Activated CD4-positive, CD25-positive, alpha-beta regulatory T cell treated with anti-CD3 and anti-CD28 coated beads, Interleukin-2, amount 50 U/mL, for 24 hours (primary cell): ENCODE data around the gene TMPRSS7.

ENCODE experiments used
- ATAC-seq, 2 donors: fragments of 150-1000 bp; cut with Tn5 transposase; one replicate each; pipeline ENCODE4 v1.10.0; 2021; ENCODE audit warnings: mild to moderate bottlenecking in 1 of 2, moderate library complexity in 1 of 2

Gene TMPRSS7

GRCh38 chr3:112101916-112102315, 67.4 kb downstream of the TMPRSS7 start:
- ATAC-seq: no peak

- ATAC-seq: no peak
These were observed 70.2 kb downstream of the TMPRSS7 start for GRCh38 chr3:112104774-112105173.

- ATAC-seq: no peak
These were observed 74.8 kb downstream of the TMPRSS7 start for GRCh38 chr3:112109322-112109721.

GRCh38 chr3:112111785-112112402, 77.4 kb downstream of the TMPRSS7 start:
- peak; percentile 81 to 88 for ATAC-seq

- ATAC-seq: no peak
These were observed 80.1 kb downstream of the TMPRSS7 start for GRCh38 chr3:112114576-112115160.

GRCh38 chr3:112115161-112115739, 80.7 kb downstream of the TMPRSS7 start:
- peak; percentile 30 to 36 for ATAC-seq

- ATAC-seq: no peak
These were observed 81.4 kb downstream of the TMPRSS7 start for GRCh38 chr3:112115806-112116383.

- ATAC-seq: no peak
These were observed 82.2 kb downstream of the TMPRSS7 start for GRCh38 chr3:112116748-112117186.

GRCh38 chr3:112117415-112117814, 82.9 kb downstream of the TMPRSS7 start:
- no peak for ATAC-seq

GRCh38 chr3:112117841-112118571, 83.5 kb downstream of the TMPRSS7 start:
- no peak for ATAC-seq

- ATAC-seq: no peak
These were observed 85.7 kb downstream of the TMPRSS7 start for GRCh38 chr3:112119962-112120836.

GRCh38 chr3:112121577-112122547, 87.3 kb downstream of the TMPRSS7 start:
- no peak for ATAC-seq

GRCh38 chr3:112122870-112123269, 88.3 kb downstream of the TMPRSS7 start:
- ATAC-seq: no peak

GRCh38 chr3:112123548-112123947, 89.0 kb downstream of the TMPRSS7 start:
- no peak for ATAC-seq

GRCh38 chr3:112124907-112125607, 90.5 kb downstream of the TMPRSS7 start:
- ATAC-seq: no peak

- ATAC-seq: no peak
These were observed 92.0 kb downstream of the TMPRSS7 start for GRCh38 chr3:112126511-112126911.

GRCh38 chr3:112127522-112128494, 93.3 kb downstream of the TMPRSS7 start:
- peak in 1 of 2 donors; percentile 7 for ATAC-seq

- ATAC-seq: peak; percentile 78 to 83
These were observed 94.5 kb downstream of the TMPRSS7 start for GRCh38 chr3:112128843-112129727.
